DMS79 (cell line): ENCODE measurements around the gene TCERG1L.
"Not testable (repeated sequence)": the region's sequence is repeated elsewhere in the genome, so short reads cannot be mapped to it uniquely, and the experiment has no call there.

ENCODE experiments used
- DNase-seq: peaks from one replicate; lab custom pipeline; 2025; lab: John Stamatoyannopoulos, UW

Gene TCERG1L

DNA sequence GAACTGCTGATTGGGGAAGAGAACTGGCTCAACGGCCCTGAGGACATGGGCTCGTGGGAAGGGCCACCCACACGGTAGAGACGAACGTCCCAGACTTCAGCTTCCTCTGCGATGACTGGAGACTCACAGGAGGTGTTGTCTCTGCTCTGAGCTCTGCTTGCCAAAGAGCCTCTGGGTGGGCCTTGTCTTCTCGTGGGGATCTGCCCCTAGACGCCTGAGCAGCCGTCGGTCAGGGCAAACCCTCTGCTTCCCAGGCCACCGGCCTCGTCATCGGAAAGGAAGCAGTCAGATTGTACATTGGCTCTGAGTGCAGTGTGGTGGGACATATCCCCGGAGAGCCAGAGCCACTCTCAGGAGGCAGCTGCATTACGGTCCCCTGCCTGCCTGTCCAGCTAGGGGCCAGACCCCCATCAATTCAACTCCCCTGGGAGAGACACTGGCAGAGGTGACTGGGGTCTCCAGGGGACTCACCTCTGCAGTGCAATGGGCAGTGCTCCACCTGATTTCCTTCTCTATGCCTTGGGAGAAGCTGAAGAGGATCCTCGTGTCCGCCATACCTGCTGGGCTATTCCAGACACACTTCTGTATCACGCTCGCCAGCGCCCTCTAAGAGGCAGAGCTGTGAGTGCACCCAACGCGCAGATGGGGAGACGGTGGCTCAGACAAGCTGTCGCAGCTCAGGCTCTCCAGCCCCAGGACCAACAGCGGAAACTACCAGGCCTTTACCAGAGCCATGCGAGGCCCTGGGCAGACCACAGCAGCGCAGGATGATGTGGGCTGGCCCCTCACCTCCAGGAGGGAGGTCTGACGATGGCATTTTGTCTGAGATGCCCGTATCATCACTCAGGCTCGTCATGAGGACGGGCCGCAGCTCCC, 227.4 kb downstream of the TCERG1L start:
- DNase-seq, result no peak

DNA sequence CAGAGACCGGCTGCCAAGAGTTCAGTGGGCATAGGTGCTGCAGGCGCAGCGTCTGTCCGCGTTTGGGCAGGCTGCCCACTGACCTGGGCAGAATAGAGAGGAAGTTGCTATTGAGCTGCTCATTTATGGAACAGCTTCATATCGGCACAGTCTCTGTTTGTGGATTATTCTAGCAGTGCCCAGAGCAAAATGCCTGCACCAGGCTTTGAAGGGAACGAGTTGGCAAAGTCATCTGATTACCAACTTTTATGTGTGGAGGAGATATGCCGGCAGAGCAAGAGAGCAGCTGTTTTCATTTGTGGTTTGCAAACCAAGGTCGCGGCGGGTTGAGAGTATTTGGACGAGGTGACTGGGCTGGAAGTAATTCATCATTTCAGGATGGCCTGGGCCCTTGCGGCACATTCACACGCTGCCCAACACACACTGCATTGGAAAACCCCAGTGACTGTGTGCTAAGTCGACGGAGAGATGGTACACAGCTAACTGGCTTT, 228.5 kb downstream of the TCERG1L start:
- DNase-seq, result no peak

DNA sequence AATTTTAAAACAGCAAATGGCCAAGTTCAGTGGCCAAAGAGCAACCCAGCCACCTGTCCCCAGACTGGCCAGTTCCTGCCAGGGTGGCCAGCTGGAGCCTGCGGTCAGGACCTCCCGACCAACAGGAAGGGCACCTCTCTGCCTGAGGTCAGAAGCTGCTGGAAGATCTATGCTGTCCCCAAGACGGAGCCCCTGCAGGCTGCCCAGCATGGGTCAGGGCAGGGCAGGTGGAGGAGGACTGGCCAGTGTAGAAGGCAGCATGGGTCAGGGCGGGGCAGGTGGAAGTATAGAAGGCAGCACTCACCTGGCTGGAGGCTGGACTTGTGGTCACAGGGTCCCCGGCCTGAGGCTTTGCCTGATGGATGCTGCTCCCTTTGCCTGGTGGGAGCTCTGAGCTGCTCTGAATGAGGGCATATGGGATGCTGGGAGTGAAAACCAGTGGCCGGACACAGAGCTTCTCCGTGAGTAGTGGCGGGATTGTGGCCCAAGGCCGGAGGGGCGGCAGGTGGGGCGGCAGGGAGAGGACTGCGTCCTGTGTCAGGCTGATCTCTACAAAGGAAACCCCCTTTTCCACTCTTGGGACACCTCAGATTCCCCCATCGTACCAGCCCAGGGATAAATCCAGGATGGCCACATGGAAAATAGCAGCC, 229.2 kb downstream of the TCERG1L start:
- no peak for DNase-seq

DNA sequence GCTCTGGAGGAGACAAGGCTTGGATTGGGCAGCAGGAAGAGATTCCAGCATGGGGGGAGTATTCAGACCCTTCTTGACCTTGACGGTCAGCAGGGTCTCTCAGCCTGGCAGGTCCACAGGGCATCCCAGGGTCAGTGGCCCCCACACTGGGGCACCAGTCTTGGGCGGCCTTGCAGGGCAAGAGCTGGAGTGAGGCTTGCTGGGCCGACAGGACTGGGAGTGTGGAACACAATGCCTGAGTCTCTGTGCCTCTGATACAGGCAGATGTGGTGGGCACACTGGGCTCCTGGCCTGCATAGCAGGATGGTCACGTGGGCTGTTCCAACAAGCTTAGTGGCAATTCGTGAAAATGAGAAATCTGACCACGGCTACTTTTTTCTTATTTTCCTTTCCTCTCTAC, 229.7 kb downstream of the TCERG1L start:
- DNase-seq, result no peak

DNA sequence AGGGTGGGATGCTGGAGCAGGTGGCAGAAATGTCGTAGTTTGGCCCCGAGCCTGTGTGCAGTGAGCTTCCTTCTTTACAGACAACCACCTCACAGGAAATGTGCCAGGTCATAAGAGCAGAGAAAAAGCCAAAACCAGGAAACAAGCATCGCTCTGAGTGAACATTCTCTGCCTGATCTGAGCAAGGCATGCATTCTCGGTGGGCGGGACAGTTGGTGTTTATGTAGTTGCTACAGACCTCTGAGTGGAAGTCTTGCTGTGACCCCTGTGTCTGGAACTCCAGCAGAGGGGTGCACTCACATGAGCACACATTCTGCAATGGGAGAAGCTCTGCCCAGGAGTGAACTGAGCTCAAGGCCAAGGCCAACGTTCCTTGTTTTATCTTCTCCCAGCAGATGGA, 230.1 kb downstream of the TCERG1L start:
- no peak for DNase-seq

DNA sequence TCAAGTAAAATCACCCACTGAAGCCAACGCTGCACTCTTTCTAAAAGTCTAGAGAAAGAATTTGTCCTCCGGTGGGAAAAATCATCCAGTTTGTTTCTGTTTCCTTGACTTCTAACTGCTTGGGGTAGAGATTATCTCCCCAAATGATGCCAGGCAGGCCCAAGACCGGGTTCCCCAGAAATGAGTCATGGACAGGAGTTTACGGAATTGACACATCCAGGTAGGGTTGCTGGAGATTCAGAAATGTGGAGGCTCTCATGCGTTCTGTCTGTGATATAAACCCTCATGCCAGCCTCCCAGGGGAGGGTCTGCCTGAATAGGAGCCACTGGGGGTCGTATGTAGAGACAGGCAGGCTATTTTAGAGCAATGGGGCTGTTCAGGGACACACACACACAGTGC, 230.9 kb downstream of the TCERG1L start:
- DNase-seq, result no peak

DNA sequence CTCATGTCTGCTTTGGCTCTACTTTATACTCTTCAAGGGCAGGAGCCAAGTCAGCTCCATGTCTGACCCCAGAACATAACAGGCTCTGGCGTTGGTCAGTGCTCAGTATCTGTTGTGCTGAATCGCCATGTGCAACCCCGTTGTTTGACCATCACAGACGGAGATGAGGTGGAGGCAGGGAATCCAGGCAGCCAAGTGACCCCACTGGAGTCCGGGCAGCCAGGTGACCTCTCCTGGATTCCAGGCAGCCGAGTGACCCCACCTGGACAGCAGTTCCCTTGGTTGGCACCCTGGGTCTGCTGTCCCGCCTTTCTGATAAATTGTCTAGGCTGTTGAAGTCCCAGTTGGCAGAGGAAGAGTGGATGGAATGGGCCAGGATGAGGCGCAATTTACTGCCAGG, 232.2 kb downstream of the TCERG1L start:
- DNase-seq, result no peak

- DNase-seq, result not testable (repeated sequence)
These were observed 232.6 kb downstream of the TCERG1L start for GRCh38 chr10:131078882-131079280.

DNA sequence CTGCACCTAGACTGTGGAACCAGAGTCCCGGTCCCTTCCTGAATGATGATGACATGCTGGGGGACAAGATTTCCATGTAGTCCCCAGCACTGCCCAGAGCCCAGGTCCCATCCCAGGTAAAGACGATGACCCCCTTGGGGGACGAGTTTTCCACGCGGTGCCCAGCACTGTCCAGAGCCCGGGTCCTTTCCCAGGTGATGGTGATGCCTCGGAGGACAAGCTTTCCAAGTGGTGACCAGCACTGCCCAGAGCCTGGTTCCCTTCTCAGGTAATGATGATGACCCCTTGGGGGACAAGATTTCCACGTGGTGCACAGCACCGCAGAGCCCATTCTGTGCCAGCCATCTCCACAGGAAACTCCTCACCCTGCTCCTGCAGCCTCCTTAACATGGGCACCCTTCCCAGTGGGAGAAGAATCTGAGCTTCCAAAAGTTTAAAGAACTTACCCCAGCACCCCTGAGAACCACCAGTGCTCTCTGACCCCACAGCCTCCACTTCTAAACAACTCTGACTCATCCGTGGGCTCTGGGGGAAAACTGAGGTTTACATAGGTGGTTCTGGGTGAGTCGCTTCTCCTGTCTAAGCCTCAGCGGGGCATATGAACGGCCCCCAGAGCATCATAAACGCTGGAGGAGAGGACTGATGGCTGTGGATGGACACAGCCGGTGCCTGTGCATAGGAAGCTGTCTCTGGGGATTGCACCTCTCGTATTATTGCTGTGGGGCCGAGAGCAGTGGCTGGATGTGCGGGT, 233.2 kb downstream of the TCERG1L start:
- DNase-seq, result no peak

- DNase-seq, result no peak
These were observed 233.8 kb downstream of the TCERG1L start for GRCh38 chr10:131077724-131078123.

DNA sequence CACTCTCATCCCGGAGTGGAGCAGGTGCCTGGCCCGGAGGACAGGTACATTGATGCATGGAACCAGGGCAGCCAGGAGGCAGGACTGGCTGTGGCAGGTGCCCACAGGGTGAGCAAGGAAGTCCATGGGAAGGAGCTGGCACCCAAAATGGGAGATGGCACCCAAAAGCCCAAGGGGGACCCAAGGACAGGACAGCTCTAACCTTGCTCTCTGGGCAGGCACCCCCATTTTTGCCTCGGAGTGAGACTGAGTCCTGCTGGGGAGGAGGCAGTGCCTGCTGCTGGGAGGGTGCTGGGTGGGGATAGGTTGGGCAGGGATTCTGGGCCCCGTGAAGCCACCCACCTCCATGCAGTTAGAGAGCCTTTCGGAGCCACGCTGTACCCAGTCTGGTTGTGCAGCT, 234.5 kb downstream of the TCERG1L start:
- no peak for DNase-seq

- no peak for DNase-seq
These were observed 235.2 kb downstream of the TCERG1L start for GRCh38 chr10:131076356-131076755.

GRCh38 chr10:131075218-131075770, 236.2 kb downstream of the TCERG1L start:
- DNase-seq, result no peak

- DNase-seq, result no peak
These were observed 236.8 kb downstream of the TCERG1L start for GRCh38 chr10:131074682-131075081.

- DNase-seq, result no peak
These were observed 238.0 kb downstream of the TCERG1L start for GRCh38 chr10:131073469-131074035.

GRCh38 chr10:131072651-131073468, 238.7 kb downstream of the TCERG1L start:
- no peak for DNase-seq

DNA sequence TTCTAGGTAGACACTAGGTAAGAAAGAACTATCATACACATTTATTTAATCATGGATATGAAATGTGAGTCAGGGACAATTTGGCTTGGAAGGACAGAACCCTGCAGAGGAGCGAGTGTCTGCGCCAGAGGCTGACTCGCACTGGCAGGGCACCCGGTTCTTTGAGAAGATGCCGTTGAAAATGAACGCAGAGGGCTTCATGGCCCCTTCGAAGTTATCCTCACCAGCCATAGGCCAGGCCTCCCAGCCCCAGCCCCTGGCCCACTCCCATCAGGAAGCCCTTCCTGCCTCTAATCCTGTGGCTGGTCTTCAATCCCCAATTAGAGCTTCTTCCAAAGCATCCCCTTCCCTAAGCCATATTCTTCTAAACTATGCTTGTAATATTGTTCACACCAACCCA, 239.8 kb downstream of the TCERG1L start:
- no peak for DNase-seq

DNA sequence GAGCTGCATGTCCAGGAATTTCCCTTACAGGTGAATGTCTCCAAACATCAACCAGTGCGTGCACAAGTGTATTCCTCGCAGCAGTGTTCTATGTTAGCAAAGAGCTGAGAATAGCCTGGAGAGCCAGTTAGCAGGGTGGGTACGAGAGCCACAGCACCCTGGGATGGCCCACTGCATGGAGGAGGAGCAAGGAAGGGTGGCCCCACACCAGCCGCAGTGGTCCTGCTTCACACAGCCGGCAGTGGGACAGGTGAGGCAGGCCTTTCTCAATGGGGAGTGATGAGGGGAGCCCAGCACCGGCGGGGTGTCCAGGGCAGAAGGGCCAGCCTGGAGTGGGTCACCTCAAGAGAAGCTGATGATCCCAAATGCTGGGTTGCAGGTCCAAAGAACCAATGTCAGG, 240.7 kb downstream of the TCERG1L start:
- no peak for DNase-seq

DNA sequence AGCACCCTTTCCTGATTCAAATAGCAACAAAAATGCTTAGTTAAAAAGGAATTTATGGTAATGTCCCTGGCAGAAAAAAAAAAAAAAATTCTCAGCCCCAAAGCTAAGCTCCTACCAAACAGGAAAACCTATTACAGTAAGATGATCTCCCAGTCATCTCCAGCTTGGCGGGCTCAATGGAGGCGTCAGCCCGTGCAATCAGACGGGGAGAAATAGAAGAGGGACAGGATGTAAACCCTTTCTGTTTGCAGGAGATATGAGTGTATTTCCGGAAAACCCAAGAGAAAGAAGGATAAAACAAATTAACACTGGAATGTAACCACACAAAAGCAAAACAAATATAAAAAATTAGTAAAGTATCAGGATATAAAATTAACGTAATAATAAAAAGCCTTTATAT, 242.8 kb downstream of the TCERG1L start:
- DNase-seq, result no peak

DNA sequence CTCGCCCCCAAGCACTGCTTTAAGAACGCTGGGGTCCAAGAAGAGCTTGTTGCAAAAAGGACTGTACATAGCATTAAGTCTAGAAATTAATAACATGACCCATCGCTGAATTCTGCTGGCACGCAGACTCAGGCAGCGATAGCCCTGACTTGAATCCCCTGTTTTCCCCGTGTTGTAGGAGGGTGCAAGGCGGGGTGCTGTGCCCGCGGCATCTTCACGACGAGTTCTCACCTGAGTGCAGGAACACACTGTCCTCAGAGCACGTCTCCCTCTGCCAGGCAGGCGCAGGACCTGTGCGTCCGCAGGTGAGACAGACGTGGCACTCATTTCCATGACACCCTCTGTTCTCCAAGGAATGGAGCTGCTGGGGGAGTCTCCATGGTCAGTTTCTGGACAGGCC, 243.2 kb downstream of the TCERG1L start:
- no peak for DNase-seq

- DNase-seq, result no peak
These were observed 243.8 kb downstream of the TCERG1L start for GRCh38 chr10:131067690-131068089.
